Right renal pelvis (tissue), 4 donors: ENCODE results near the gene TP53. TPM values are rescaled to one million over a fixed set of nuclear protein-coding genes. Genes with fewer than 3 reads are reported as not detected.
A peak's percentile ranks its signal among the peaks of the same experiment; 100 is the strongest.
"Not testable (repeated sequence)": the region's sequence is repeated elsewhere in the genome, so short reads cannot be mapped to it uniquely, and the experiment has no call there.

Source experiments
- DNase-seq, 4 donors: peaks; one replicate each; pipeline ENCODE4 v3.0.0-alpha.2; 2013; ENCODE audit warnings: low read depth in 4 of 4, low spot score in 3 of 4, missing footprints in 1 of 4
- polyA plus RNA-seq, 4 donors: library from polyadenylated mRNA; unstranded; fragments of 120-200 nt; gene quantifications; one replicate each; pipeline ENCODE4 v1.2.1, GENCODE V29; 2013; ENCODE audit not compliant: insufficient read length in 4 of 4

Gene TP53
- polyA plus RNA-seq, 4 donors, result 69.4 to 74.4 (median 70.7) TPM

DNA sequence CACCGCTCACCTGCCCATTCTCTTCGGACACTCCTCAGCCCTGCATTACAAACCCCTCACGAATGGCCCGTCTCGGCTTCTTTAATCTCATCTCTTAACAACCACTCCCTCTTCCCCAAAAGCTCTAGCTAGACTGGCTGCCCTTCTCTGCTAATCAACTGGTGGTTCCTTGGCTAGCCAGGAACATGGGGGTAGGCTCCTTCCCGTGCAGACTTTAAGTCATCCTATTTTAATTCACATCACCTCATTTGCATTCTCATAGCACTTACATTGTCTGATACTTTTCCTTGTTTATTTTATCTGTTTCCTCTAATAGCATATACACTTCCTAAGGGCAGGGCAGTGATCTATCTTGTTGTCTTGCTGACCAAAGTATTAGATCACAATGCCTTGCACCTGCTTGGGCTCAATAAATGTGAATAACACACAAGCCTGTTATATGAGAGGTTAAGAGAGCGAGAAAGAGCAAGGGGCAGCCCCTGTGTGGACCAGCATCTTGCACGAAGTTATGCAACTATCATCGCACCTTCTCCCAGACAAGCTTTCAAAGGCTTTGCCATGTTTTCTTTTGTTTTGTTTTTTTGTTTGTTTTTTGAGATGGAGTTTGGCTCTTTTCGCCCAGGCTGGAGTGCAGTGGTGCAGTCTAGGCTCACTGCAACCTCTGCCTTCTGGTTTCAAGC lies 9.8 kb downstream of the TP53 start:
- DNase-seq, result no peak

DNA sequence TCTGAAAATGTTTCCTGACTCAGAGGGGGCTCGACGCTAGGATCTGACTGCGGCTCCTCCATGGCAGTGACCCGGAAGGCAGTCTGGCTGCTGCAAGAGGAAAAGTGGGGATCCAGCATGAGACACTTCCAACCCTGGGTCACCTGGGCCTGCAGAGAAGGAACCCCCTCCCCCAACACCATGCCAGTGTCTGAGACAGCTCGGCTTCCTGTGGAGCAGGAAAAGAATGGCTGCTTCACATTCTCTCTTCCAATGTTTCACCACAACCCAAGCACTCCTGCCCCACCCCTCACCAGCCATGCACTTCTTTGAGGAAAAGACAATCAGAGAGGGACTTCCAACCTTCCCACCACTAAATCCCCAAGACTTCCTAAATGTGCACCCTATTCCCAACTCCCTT lies 10.8 kb downstream of the TP53 start:
- no peak for DNase-seq

DNA sequence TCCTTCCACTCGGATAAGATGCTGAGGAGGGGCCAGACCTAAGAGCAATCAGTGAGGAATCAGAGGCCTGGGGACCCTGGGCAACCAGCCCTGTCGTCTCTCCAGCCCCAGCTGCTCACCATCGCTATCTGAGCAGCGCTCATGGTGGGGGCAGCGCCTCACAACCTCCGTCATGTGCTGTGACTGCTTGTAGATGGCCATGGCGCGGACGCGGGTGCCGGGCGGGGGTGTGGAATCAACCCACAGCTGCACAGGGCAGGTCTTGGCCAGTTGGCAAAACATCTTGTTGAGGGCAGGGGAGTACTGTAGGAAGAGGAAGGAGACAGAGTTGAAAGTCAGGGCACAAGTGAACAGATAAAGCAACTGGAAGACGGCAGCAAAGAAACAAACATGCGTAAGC lies 12.4 kb downstream of the TP53 start:
- DNase-seq, result no peak

DNA sequence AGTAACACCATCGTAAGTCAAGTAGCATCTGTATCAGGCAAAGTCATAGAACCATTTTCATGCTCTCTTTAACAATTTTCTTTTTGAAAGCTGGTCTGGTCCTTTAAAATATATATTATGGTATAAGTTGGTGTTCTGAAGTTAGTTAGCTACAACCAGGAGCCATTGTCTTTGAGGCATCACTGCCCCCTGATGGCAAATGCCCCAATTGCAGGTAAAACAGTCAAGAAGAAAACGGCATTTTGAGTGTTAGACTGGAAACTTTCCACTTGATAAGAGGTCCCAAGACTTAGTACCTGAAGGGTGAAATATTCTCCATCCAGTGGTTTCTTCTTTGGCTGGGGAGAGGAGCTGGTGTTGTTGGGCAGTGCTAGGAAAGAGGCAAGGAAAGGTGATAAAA lies 14.1 kb downstream of the TP53 start:
- DNase-seq, result no peak

DNA sequence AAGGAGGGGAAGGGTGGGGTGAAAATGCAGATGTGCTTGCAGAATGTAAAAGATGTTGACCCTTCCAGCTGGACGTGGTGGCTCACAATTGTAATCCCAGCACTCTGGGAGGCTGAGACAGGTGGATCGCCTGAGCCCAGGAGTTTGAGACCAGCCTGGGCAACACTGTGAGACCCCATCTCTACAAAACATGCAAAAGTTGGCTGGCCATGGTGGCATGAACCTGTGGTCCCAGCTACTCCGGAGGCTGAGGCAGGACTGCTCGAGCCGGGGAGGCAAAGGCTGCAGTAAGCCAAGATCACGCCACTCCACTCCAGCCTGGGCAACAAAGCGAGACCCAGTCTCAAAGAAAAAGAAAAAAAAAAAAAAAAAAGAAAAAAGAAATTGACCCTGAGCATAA lies 18.8 kb downstream of the TP53 start:
- DNase-seq, result no peak

DNA sequence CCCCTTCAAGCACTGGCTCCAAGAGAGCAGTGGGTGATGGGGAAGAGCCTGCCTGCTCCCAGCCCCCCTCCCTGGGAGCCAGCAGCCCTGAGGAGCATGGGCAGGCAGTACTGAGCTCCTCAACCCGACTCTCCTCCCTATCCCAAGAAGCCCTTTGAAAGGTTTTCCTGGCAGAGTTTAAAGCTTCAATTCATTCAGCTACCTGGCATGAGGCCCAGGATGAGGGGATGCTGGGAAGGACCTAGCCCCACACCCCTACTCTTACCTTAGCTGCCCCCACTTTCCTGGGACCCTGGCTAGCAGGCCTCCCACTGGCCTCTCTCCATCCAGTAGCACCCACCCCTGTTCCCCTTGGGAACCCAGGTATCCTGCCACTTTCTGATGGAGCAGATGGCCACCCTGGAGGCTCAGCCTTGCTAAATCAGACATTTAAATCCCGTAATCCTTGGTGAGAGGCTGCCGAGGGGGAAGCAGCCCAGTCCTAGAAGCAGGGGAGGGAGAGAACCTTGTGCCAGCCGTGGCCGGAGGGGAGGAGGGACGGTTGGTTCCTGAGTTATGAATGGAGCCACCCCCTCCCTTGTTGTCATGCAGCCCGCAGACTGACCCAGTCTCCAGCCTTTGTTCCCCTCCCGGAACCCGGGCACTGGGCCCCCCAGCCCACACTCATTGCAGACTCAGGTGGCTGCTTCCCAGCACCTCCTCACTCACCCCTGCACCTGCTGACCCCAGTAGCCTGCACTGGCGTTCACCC lies 19.5 kb downstream of the TP53 start:
- no peak for DNase-seq

DNA sequence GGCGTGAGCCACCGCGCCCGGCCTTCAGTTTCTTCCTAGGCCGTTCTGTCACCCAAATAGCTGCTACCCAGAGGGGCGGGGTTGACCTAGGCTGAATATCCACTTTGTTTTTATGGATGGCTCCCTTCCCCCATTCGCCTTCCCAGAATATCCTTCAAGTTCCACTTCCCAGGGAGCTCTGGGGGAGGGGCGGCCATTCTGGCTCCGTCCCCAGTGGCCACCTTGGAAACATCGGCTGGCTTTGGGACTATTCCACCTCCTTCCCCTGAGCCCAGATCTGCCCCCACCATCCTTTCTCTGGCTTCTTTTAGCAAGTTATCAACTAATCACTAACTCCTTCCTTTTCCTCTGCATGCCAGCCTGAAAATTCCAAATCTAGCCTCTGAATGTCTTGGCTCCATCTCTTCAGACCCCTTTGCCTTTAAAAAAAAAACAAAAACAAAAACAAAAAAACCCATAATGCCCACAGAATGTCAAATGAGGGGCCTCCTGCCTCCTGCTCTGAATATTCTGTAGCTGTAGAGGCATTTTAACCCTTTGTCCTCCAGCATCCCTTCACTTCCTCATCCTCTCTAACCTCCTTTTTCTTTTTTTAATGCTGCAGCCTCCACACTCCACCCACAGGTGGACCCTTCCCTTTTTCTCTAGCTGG lies 30.2 kb downstream of the TP53 start:
- DNase-seq, result peak in 1 of 4 donors; percentile 53

DNA sequence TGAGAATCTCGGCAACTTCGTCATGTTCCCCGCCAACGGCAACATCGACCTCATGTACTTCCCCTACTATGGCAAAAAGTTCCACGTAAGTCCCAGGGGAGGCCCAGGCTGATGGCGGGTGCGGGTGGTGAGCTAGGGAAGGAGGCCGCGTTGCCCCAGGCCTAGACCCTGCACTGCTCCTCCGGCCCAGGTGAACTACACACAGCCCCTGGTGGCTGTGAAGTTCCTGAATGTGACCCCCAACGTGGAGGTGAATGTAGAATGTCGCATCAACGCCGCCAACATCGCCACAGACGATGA lies 31.8 kb downstream of the TP53 start:
- no peak for DNase-seq

DNA sequence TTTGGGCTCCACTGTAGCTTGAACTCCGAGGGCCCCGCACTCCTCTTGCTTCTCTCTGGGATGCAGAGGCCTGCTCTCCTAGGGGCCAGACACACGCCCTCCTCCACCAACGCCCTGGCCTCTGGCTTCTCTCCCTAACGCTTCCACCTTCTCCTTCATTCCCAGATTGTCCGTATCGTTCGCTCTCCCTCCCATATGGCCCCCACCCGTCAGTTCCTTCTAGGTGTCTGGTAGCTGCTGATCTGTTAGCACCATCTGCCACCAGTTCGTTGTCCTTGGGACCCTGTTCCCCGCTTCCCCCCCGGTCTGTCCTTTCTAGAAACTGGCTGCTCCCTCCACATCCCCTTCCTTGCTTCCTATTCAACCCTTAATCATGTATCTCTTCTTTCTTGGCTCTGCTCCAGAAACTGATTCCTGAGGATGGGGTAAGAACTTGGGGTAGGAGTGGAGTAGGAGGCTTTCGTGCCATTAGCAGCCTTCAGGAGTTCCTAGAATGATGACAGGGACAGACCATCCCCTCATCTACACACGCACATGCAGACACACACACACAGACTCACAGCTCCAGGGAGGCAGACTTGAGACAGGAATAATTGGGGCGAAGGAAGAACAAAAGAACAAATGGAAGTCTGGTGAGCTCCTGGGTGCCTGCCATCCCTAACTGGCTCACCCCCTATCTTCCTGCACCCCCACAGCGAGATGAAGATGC lies 32.3 kb downstream of the TP53 start:
- no peak for DNase-seq

DNA sequence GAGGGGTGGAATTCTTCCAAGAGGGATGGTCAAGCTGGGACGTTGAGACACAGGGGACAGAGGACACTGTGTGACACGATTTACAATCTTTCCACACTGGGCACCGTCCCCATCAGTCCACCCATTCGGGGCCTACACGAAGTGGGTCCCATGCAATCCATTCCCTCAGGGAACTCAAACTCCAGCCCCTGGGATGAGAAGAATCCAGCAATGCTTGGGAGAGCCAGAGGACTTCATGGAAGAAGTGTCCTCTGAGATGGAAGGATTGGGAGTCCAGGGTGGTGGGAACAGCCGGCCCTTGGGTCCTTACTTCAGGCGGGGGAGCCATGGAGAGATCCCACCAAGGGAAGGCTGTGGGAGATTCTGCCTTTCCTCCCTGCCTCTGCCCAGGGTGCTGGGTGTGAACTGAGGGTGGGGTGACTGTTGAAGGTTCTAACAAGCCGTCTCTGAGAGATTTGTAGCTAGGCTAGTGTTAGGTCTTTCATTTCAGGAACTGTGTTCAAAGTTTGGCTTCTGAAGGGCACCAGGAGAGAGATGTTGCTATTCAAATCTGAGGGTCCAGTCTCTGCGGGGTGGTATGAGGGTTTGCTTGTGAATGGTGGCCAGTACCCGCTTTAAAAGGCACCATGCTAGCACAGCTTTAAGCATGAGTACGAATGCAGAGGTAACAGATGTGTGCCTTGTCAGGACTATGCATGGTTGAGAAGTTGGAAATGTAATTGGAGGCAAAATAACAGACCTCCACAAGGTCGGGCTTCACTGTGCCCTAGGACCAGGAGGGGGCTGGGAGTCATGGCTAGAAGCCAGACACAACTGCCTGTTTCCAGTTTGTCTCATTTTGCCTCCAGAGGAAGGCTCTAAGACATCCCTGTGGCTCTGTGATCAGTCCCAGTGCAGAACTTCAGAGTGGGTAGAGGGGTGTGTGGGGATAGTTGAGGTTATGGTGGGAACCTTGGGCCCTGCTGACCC lies 34.6 kb downstream of the TP53 start:
- no peak for DNase-seq

DNA sequence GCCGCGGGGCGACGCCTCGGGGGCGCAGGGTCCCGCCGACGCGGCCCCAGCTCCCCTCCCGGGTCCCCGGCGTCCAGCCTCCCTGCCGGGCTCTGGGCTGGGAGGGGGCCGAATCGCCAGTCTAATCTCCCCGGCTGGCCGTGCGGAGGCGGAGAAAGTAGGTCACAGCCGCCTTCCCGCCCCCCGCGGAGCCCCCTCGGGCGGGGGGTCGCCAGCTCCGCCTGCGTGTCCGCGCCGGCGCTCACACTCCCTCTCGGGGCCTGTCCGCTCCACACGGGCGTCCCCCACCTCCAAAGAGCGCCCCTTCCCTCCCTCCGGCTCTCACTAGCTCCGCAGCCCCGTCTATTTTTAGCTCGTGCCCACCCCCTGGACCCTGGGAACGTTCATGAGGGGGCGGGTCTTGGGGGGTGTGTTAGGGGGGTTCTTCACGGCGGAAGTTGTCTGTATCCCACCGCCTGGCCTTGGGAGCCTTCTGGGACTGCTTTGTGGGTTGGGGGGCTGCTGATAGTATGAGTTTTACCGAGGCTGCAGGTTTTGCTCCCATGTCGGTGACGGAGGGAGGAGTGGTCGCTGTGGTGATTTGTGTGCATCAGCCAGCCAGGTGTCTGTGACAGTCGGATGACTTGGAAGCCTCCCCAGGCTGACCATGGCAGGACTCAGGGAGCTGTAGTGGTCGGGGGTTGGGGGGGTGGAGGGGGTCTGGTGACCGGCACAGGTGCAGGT lies 35.5 kb downstream of the TP53 start:
- DNase-seq, result peak; percentile 60 to 78 (median 64)

DNA sequence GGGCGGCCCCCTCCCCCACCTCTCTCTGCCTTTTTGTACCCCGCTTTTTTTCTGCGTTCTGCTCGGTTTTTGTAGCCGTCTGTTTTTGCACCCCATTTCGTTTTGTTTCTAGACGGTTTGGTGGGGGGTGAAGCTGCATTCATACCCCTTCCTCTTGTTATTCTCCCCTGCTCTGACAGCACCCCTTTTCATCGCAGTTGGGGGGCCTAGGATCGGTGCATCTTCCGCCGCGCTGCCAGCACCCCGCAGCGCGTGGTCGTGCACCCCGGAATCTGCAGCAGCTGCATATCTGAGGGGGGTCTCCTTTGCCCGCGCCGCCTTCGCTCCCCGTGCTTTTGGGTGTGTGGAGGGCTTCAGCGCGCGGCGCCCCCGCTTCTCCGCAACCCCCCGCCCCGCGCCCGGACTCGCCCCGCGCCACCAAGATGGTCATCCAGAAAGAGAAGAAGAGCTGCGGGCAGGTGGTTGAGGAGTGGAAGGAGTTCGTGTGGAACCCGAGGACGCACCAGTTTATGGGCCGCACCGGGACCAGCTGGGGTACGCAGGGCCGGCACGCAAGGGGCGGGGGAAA lies 36.1 kb downstream of the TP53 start:
- DNase-seq, result no peak

DNA sequence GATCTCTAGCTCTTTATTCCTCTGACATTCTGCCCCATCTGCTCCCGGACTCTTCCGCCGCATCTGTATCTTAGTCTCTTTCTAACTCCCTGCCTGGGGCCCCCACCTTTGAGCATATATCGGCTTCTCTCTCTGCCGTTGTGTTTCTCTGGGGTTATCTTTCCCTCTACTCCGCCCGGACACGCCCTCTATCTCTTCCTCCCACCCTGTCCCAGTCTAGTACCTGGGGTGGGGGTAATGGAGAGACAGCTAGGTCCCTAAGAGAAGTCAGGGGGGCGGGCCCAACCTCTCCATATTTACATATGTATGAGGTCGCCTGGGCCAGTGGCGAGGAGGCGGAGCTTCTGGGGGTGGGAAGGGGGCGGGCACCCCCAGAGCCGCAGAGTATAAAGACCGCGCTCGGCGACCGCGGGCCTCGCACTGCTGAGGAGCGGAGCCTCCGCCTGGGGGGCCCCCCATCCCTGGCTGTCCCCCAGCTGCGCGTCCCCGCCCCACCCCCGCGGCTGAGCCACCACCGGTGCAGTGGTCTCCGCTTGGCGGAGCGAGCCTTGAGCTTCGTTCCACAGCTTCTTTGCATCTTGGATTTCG lies 36.7 kb downstream of the TP53 start, which contains the start of gene ATP1B2:
Gene ATP1B2 (plus strand): TSS at position 418 of the 588 bp plus-strand sequence. CDS start 593 bp downstream, outside the sequence.
- peak in 3 of 4 donors; percentile 49 to 58 (median 56) for DNase-seq

DNA sequence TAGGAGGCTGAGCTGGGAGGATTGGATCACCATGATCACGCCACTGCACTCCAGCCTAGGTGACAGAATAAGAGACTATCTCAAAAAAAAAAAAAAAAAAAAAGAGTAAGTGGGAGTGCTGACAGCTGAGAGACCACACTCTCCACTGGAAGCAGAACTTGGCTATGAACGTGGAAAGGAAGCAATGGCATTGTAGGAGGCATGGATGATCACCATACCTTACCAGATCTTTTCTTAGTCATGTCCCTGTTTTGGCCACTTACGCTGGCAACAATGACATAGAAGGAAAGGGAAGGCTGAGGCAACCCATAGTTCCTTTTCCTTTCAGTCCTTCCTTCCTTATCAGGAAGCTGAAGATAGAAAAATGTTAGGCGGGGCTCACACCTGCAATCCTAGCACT lies 40.3 kb downstream of the TP53 start:
- DNase-seq, result no peak

DNA sequence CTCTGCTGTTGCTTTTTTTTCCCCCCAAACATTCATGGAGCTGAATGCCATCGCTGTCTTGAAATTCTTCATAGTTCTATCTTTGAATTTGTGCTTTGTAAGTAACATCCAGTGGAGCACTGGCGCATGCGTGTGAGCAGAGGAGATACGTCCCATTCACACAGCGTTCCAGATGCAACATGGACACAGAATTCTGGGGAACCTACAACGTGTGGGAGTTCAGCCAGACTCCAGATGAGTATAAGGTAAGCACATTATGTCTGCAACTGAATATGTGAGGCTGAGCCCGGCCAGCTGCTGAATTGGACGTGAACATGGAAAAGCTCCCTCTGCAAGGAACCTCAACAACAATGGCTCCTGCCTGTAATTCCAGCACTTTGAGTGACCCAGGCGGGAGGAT lies 40.8 kb downstream of the TP53 start:
- no peak for DNase-seq

DNA sequence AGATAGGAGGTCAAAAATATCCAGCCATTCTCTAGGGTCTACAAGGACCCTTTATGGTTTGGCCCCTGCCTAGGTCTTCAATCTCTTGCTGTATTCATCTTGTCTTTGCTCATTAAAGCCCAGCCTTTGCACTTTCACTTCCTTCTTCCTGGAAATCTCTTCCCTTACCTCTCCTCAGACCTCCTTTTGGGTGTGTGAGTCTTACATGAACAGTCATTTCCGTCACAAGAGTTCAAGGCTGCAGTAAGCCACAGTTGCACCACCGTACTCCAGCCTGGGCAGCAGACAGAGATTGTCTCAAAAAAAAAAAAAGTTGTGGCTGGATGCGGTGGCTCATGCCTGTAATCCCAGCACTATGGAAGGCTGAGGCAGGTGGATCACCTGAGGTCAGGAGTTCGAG lies 42.5 kb downstream of the TP53 start:
- no peak for DNase-seq

DNA sequence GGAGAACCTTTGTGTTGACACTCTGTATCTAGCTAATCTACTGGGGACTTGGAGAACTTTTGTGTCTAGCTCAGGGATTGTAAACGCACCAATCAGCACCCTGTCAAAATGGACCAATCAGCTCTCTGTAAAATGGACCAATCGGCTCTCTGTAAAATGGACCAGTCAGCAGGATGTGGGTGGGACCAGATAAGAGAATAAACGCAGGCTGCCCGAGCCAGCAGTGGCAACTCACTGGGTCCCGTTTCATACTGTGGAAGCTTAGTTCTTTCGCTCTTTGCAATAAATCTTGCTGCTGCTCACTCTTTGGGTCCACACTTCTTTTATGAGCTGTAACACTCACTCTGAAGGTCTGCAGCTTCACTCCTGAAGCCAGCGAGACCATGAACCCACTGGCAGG lies 45.7 kb downstream of the TP53 start:
- not testable (repeated sequence) for DNase-seq

DNA sequence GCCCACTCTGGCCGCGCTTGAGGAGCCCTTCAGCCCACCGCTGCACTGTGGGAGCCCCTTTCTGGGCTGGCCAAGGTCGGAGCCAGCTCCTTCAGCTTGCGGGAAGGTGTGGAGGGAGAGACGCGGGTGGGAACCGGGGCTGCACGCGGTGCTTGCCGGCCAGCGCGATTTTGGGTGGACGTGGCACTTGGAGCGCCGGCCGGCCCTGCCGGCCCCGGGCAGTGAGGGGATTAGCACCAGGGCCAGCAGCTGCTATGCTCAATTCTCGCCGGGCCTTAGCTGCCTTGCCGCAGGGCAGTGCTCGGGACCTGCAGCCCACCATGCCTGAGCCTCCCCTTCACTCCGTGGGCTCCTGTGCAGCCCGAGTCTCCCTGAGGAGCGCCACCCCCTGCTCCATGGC lies 46.5 kb downstream of the TP53 start:
- no peak for DNase-seq

DNA sequence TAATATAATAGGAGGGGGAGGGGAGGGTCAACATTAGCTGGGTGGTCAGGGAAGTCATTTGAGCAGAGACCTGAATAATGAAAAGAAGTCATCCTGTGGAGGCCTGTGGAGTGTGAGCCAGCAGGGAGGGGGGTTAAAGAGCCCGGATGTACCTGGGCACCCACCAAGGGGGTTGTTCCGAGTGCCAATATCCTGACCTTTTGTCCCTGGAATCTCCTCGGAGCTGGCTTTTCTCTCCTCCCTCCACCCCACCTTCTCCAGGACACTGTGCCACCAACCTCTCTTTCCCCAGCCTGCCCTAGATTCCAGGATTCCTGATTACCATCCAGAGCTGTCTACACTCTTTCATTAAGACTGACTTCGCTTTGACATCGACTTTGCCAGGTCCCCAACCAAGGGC lies 51.1 kb downstream of the TP53 start:
- no peak for DNase-seq
